GM12801 (cell line): ENCODE measurements around the gene TSTD2.

ENCODE experiments used
- CTCF ChIP-seq: IDR thresholded peaks from one replicate; pipeline ENCODE4 v1.5.1; 2011; ENCODE audit warnings: control low read depth; ENCODE audit not compliant: insufficient read length; ENCODE audit errors: extremely low read depth

TSTD2 gene

GRCh38 chr9:97570899-97571298 is 62.3 kb downstream of the TSTD2 start:
- no peak for TF ChIP-seq CTCF

- TF ChIP-seq CTCF, result no peak
Observed at GRCh38 chr9:97568461-97569275, 64.5 kb downstream of the TSTD2 start.

GRCh38 chr9:97567894-97568202 is 65.3 kb downstream of the TSTD2 start:
- TF ChIP-seq CTCF, result no peak

GRCh38 chr9:97567182-97567893 is 65.8 kb downstream of the TSTD2 start:
- TF ChIP-seq CTCF, result no peak

- TF ChIP-seq CTCF, result no peak
Observed at GRCh38 chr9:97565262-97565661, 67.9 kb downstream of the TSTD2 start.

- no peak for TF ChIP-seq CTCF
Observed at GRCh38 chr9:97564291-97565175, 68.6 kb downstream of the TSTD2 start.

- TF ChIP-seq CTCF, result no peak
Observed at GRCh38 chr9:97563458-97564135, 69.6 kb downstream of the TSTD2 start.
